Kasumi-1 (cell line): ENCODE data around the gene PTGER2.

Experiments used
- DNase-seq, 2 experiments: peaks; one replicate each; lab custom pipeline; 2025; lab: John Stamatoyannopoulos, UW

The PTGER2 gene

GRCh38 chr14:52305014-52305413, 9.1 kb upstream of the PTGER2 start:
- DNase-seq: no peak

- no peak for DNase-seq
These were observed 6.7 kb upstream of the PTGER2 start for GRCh38 chr14:52307376-52307775.

GRCh38 chr14:52307905-52308304, 6.2 kb upstream of the PTGER2 start:
- no peak for DNase-seq

GRCh38 chr14:52310541-52310940, 3.6 kb upstream of the PTGER2 start:
- DNase-seq: peak; percentile 55

GRCh38 chr14:52312931-52313355, 1.2 kb upstream of the PTGER2 start:
- DNase-seq: peak; percentile 31 to 55

- DNase-seq: peak; percentile 25 to 42
These were observed 650 bp upstream of the PTGER2 start for GRCh38 chr14:52313462-52313861.

GRCh38 chr14:52314595-52315354, 663 bp downstream of the PTGER2 start:
- DNase-seq: peak; percentile 16 to 27

GRCh38 chr14:52315355-52315718, 1.2 kb downstream of the PTGER2 start:
- DNase-seq: peak; percentile 81 to 87

- DNase-seq: no peak
These were observed 4.0 kb downstream of the PTGER2 start for GRCh38 chr14:52318062-52318461.

- no peak for DNase-seq
These were observed 4.9 kb downstream of the PTGER2 start for GRCh38 chr14:52318826-52319645.

GRCh38 chr14:52319919-52320318, 5.8 kb downstream of the PTGER2 start:
- no peak for DNase-seq

- peak; percentile 75 for DNase-seq
These were observed 11.0 kb downstream of the PTGER2 start for GRCh38 chr14:52325126-52325525.

GRCh38 chr14:52325630-52326029, 11.5 kb downstream of the PTGER2 start:
- no peak for DNase-seq

GRCh38 chr14:52327374-52328226, 13.5 kb downstream of the PTGER2 start:
- no peak for DNase-seq

- DNase-seq: no peak
These were observed 14.2 kb downstream of the PTGER2 start for GRCh38 chr14:52328276-52328675.

- DNase-seq: no peak
These were observed 15.7 kb downstream of the PTGER2 start for GRCh38 chr14:52329678-52330369.

GRCh38 chr14:52332269-52332668, 18.2 kb downstream of the PTGER2 start:
- no peak for DNase-seq

- no peak for DNase-seq
These were observed 19.0 kb downstream of the PTGER2 start for GRCh38 chr14:52333108-52333507.

GRCh38 chr14:52333823-52334657, 19.9 kb downstream of the PTGER2 start:
- peak in 1 of 2 experiments; percentile 16 for DNase-seq

- no peak for DNase-seq
These were observed 22.1 kb downstream of the PTGER2 start for GRCh38 chr14:52336241-52336640.
